NT2/D1 (cell line): ENCODE data around the gene MAP3K20.

Source experiments
- SUZ12 ChIP-seq: IDR thresholded peaks from 2 replicates; pipeline ENCODE4 v1.6.1; 2011; ENCODE audit not compliant: insufficient read length, insufficient read depth; ENCODE audit errors: extremely low read depth
- YY1 ChIP-seq: IDR thresholded peaks from 2 replicates; pipeline ENCODE4 v1.6.1; 2011; ENCODE audit not compliant: insufficient read length, insufficient read depth
- ZNF274 ChIP-seq: IDR thresholded peaks from 2 replicates; pipeline ENCODE4 v1.6.1; 2011; ENCODE audit warnings: mild to moderate bottlenecking, low read depth, low read length

DNA sequence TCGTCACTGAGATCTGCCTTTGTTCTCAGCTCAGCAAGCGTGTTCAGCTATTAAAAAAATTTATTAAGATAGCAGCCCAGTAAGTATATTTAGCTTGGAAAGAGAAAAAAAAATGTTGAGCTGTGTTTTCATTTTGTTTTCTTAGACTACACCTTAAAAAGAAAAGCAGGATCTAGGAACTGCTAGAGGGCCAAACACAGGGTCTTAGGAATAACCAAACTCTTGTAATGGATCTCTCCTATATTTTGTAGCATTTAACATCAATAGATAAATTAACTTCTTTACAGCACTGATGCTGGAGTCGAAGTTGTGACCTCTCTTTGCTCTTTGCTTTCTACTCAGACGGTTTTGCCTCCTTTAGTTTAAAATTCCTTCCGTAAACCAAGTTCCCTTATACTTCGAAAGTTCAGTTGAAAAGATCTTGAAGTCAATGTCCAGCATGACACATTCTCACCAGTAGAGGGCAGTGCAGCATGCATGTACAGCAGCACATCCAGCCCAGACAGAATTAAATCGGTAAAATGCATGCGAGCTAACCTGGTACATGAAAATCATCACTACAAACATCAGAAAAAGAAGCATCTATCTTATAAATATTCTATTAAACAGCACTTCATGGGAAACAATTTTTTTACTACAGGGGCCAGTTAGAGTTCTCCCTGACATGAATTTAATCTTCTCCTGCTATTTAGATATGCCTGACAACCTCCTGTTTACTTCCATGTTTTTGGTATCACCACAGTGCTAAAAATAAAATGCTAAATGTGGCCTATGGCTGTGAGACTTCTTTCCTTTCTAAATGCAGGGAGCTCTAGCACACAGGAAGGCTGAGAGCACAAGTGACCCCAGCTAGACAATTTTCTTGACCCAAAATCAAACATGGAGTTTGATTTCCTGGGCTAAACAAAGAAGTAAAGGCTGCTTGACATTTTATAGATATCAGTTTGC, 48.2 kb upstream of the MAP3K20 start:
- TF ChIP-seq YY1 (no peak), ZNF274 (no peak), SUZ12 (no peak)
